Ureter (tissue), 1 donor: ENCODE results near the gene CKAP5. TPM values are rescaled to one million over a fixed set of nuclear protein-coding genes. Genes with fewer than 3 reads are reported as not detected.
"Not testable (repeated sequence)": the region's sequence is repeated elsewhere in the genome, so short reads cannot be mapped to it uniquely, and the experiment has no call there.

ENCODE experiments used
- DNase-seq: peaks from one replicate; pipeline ENCODE4 v3.0.0-alpha.2; 2020; ENCODE audit warnings: low spot score
- total RNA-seq: library from RNA; stranded (reverse); gene quantifications from one replicate; pipeline ENCODE4 v1.2.4, GENCODE V29; 2023
- donor health status: DM: yes; HTN: yes; CAD: no.

The CKAP5 gene
- total RNA-seq, 1 donor from 2014 or later: 86.4 TPM

DNA sequence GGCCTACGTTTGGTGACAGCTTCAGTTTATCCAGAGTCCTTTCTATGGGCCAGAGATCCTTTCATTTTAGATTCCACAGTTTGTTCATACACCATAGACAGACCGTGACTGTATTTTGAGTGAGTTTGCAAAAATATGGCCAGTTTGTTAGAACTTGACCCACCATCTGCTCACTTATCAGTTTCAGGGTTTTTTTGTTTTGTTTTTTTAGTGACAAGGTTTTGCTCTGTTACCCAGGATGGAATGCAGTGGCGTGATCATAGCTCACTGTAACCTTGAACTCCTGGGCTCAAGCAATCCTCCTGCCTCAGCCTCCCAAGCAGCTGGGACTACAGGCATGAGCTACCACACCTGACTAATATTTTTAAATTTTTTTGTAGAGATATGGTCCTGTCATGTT is 9.1 kb upstream of the CKAP5 start:
- DNase-seq: no peak

GRCh38 chr11:46850829-46851380 is 4.8 kb upstream of the CKAP5 start:
- no peak for DNase-seq

DNA sequence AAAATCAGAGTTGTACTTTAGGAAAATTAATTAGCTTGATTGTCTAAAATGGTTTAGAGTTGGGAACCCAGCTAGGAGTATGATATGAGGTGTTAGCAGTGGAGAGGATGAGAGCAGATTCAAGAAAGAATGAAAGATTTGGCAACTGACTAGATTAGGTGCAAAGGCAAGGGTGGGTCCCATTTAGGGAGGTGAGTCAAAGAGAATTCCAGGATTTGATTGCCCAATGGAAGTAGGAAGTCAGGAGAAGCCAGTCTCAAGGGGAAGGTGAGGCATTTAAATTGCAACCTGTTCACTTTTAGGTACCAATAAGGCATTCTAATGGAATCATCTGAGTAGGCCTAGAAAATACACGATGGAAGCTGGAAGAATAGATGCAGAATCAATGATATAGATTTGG is 3.6 kb upstream of the CKAP5 start:
- DNase-seq: no peak

DNA sequence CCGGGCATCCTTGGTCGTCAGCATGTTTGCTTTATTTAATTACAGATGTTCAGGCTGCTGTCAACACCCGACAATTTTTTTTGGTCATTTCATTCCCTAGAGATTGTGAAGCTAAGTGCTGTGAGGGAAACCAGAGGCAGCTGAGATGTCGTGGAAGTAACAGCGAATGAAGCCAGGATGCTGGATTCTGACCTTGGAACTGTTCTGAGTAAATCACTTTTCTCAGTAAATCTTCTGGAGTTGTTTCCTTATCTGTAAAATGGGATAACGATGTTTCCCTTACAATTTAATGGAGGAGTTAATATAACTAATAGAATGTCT is 390 bp upstream of the CKAP5 start:
- no peak for DNase-seq

DNA sequence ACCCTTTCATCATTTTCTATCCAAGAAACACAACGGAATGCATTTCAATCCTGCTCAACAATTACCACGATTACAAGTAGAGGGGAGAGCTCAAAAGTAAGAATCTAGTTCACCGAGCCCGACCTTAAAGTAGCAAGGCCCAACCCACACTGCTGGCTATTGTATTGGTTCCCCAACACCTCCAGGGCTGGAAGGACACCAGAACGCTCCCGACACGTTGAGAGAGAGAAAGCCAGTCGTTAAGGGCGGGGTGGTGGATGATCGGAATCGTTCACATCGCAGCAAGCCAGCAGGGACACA is 690 bp downstream of the CKAP5 start:
- DNase-seq: peak; percentile 43

DNA sequence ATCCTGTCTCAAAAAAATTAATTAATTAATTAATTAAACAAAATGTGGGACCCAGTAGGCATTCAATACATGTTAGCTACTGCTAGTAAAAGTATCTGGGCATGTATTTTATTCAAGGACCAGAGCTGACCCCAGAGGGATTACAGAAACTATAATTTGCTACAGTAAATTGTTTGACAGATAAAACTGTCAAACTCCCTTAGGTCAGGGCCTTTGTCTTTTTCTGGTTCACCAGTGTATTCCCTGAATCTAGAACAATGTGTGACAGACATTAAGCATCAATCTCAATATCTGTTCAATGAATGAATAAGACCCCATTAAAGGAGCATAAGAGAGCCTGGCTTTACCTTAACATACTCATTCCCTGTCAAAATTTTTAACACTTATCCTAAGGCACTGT is 6.0 kb downstream of the CKAP5 start:
- no peak for DNase-seq

- DNase-seq: no peak
These were observed 7.6 kb downstream of the CKAP5 start for GRCh38 chr11:46838501-46838900.

DNA sequence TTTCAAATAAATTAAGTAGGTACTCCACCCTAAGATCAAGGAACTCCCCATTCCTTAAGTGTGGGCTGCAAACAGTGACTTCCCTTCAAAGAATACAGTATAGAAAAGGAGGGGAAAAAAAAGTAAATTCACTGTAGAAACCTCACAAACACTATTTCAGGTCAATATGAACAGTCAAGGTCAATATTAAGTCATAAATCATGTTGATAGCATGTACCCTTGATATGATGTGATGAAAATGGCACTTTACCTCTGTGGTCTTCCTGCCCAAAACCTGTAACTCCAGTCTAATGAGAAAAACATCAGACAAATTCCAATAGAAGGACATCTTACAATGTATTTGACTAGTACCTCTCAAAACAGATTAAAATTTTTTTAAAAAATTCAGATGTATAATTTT is 8.2 kb downstream of the CKAP5 start:
- DNase-seq: no peak

DNA sequence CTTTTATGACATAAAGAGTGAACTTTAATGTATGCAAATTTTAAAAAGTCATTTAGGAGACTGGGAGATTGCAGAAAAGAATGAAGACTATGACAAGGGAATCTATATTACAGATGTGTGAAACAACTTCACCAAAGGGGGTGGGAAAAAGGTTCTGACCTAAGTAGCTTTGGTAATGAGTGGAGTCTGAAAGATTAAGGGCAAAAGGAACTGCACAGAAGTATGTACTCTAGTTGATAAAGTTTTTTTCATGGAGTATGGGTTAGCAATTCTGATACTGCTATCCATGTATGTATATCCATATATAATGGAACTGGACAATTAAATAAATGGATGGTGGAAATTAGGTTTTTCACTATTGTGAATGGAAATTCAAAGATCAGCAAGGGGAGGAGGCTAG is 9.2 kb downstream of the CKAP5 start:
- no peak for DNase-seq

GRCh38 chr11:46836431-46836830 is 9.6 kb downstream of the CKAP5 start:
- no peak for DNase-seq

DNA sequence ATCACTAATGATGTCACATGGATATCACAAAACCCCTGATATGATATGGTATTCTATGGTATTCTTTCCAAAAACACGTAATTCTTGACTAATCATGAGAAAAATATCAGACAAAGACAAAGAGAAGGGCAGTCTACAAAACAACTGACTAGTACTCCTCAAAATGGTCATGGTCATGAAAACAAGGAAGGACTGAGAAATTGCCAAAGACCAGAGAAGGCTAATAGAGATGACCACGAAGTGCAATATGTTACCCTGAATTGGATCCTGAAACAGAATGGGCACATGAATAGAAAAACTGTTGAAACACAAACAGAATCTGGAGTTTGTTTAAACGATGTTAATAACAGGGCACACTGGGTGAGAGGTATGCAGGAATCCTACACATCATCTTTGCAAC is 10.2 kb downstream of the CKAP5 start:
- DNase-seq: no peak

- DNase-seq: no peak
These were observed 11.3 kb downstream of the CKAP5 start for GRCh38 chr11:46834821-46835220.

- no peak for DNase-seq
These were observed 13.4 kb downstream of the CKAP5 start for GRCh38 chr11:46832511-46833214.

- DNase-seq: no peak
These were observed 18.1 kb downstream of the CKAP5 start for GRCh38 chr11:46827995-46828394.

- DNase-seq: peak; percentile 72
These were observed 19.6 kb downstream of the CKAP5 start for GRCh38 chr11:46826310-46827044.

GRCh38 chr11:46808799-46809431 is 37.2 kb downstream of the CKAP5 start:
- no peak for DNase-seq

DNA sequence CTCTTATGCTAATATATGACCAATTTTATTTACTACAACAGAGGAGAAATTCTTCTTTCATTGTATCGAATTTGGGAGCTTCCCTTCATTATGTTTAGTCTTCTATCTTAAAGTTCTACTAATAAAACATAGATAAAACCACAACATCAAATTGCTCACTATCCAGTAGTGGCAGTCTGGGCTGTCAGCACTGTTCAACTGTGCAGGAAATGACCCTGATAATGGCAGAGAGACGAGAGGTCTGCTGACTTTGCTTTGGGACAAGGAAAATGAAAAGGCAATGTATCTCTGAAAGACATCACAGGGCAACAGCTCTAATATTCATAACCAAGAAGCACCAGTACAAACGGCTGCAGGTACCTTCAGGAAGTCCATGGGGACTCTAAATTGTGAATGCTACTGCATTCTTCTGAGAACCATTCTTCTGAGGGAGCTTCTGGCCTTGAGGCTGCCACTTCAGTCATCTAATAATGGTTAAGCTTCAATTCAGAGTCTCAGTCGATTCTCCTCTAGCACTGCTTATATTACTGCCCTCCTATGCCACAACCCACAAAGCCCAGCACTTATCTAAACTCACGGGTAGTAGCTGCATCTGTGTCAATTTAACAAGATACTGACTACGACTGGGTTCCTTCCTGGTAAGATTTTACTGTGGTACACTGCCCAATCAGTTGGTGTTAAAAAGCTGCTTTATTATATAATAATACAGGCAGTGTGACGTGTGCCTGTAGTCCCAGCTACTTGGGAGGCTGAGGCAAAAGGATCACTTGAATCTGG is 44.2 kb downstream of the CKAP5 start:
- no peak for DNase-seq

GRCh38 chr11:46800177-46800576 is 45.9 kb downstream of the CKAP5 start:
- no peak for DNase-seq

DNA sequence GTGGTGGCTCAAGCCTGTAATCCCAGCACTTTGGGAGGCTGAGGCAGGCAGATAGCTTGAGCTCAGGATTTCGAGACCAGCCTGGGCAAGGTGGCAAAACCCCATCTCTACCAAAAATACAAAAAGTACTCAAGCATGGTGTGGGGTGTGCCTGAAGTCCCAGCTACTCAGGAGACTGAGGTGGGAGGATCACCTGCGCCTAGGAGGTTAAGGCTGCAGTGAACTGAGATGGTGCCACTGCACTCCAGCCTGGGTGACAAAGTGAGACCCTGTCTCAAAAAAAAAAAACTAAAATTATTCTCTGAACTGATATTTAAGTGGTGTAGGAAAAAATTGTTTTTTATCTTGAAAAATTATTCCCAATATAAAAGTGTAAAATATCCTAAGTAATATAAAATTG is 46.4 kb downstream of the CKAP5 start:
- DNase-seq: not testable (repeated sequence)

DNA sequence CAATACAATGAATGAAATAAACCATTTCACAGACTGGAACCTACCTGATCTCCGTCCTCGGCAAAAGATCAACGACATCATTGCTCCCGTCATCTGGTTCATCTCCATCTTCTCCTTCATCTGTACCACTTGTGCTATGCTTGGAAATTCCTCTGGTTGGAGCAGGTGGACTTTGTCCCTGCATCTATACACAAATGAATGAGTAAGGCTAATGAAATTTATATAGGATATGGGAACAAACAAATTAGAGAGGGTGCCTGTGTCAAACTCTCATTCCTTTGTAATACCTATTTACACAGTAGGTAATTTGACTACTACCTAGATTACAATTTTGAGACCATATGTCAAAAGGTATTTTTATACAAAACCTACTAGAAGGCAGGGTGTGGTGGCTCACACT is 67.7 kb downstream of the CKAP5 start:
- no peak for DNase-seq

DNA sequence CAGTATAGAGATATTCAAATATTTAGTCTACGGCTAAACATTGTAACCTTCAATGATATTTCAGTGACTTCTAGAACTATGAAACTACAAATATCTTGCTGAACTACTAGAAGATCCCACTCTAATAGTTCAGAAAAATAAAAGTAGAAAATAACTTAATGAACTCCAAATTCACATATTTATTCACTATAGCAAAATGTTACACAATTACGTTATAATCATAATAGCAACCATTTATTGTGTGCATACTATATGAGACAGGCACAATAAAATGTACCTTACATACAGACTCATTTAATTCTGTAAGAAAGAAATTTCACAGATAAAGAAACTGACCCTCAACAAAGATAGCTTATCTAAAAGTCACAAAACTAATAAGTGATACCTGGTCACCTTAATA is 69.2 kb downstream of the CKAP5 start:
- no peak for DNase-seq

GRCh38 chr11:46769636-46770221 is 76.4 kb downstream of the CKAP5 start:
- no peak for DNase-seq
